ENCODE measurements around the gene ARHGAP9.
"Not testable (repeated sequence)": the region's sequence is repeated elsewhere in the genome, so short reads cannot be mapped to it uniquely, and the experiment has no call there.

ARHGAP9 gene

DNA sequence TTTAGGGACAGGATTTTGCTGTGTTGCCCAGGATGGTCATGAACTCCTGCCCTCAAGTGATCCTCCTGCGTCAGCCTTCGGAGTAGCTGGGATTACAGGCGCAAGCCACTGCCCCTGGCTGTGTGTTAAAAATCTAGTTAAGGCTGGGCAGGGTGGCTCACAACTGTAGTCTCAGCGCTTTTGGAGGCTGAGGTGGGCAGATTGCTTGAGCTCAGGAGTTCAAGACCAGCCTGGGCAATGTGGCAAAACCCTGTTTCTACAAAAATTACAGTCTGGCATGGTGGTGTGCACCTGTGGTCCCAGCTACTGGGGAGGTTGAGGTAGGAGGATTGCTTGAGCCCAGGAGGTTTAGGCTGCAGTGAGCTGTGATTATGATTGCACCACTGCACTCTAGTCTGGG, 31.5 kb upstream of the ARHGAP9 start:
- TF ChIP-seq POLR2AphosphoS5 (IDR thresholded peaks at IDR 0.05; ENCODE audit: low read depth) (no peak), SPI1 (IDR thresholded peaks at IDR 0.05; ENCODE audit: borderline replicate concordance, low read depth) (no peak), GABPA (IDR thresholded peaks at IDR 0.05; ENCODE audit: low read depth) (no peak)
- TF ChIP-seq, protein P1, sequence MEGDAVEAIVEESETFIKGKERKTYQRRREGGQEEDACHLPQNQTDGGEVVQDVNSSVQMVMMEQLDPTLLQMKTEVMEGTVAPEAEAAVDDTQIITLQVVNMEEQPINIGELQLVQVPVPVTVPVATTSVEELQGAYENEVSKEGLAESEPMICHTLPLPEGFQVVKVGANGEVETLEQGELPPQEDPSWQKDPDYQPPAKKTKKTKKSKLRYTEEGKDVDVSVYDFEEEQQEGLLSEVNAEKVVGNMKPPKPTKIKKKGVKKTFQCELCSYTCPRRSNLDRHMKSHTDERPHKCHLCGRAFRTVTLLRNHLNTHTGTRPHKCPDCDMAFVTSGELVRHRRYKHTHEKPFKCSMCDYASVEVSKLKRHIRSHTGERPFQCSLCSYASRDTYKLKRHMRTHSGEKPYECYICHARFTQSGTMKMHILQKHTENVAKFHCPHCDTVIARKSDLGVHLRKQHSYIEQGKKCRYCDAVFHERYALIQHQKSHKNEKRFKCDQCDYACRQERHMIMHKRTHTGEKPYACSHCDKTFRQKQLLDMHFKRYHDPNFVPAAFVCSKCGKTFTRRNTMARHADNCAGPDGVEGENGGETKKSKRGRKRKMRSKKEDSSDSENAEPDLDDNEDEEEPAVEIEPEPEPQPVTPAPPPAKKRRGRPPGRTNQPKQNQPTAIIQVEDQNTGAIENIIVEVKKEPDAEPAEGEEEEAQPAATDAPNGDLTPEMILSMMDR (IDR thresholded peaks at IDR 0.05; ENCODE audit: insufficient read depth, low read length) = no peak
- TF ChIP-seq, protein P2, sequence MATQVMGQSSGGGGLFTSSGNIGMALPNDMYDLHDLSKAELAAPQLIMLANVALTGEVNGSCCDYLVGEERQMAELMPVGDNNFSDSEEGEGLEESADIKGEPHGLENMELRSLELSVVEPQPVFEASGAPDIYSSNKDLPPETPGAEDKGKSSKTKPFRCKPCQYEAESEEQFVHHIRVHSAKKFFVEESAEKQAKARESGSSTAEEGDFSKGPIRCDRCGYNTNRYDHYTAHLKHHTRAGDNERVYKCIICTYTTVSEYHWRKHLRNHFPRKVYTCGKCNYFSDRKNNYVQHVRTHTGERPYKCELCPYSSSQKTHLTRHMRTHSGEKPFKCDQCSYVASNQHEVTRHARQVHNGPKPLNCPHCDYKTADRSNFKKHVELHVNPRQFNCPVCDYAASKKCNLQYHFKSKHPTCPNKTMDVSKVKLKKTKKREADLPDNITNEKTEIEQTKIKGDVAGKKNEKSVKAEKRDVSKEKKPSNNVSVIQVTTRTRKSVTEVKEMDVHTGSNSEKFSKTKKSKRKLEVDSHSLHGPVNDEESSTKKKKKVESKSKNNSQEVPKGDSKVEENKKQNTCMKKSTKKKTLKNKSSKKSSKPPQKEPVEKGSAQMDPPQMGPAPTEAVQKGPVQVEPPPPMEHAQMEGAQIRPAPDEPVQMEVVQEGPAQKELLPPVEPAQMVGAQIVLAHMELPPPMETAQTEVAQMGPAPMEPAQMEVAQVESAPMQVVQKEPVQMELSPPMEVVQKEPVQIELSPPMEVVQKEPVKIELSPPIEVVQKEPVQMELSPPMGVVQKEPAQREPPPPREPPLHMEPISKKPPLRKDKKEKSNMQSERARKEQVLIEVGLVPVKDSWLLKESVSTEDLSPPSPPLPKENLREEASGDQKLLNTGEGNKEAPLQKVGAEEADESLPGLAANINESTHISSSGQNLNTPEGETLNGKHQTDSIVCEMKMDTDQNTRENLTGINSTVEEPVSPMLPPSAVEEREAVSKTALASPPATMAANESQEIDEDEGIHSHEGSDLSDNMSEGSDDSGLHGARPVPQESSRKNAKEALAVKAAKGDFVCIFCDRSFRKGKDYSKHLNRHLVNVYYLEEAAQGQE (IDR thresholded peaks at IDR 0.05; ENCODE audit: insufficient replicate concordance, low read depth) = no peak
- H3K27ac ChIP-seq (replicated peaks) = no peak overlapping the region
- no peaks in the 10 kb centered on the region for H3K27me3 ChIP-seq (ENCODE audit: insufficient read depth, poor library complexity, severe bottlenecking)
- no peak for DNase-seq (ENCODE audit: low read depth in 1 of 2, low spot score in 1 of 2)
- no peak overlapping the region for H3K4me3 ChIP-seq (replicated peaks; ENCODE audit: insufficient read depth, low read length)

DNA sequence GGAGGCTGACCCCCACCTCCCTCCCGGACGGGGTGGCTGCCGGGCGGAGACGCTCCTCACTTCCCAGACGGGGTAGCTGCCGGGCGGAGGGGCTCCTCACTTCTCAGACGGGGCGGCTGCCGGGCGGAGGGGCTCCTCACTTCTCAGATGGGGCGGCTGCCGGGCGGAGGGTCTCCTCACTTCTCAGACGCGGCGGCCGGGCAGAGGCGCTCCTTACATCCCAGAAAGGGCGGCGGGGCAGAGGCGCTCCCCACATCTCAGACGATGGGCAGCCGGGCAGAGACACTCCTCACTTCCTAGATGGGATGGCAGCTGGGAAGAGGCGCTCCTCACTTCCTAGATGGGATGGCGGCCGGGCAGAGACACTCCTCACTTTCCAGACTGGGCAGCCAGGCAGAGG, 28.1 kb upstream of the ARHGAP9 start:
- not testable (repeated sequence) for H3K4me3 ChIP-seq (replicated peaks; ENCODE audit: insufficient read depth, low read length); H3K27ac ChIP-seq (replicated peaks); DNase-seq (ENCODE audit: low read depth in 1 of 2, low spot score in 1 of 2); H3K27me3 ChIP-seq (ENCODE audit: insufficient read depth, poor library complexity, severe bottlenecking)

DNA sequence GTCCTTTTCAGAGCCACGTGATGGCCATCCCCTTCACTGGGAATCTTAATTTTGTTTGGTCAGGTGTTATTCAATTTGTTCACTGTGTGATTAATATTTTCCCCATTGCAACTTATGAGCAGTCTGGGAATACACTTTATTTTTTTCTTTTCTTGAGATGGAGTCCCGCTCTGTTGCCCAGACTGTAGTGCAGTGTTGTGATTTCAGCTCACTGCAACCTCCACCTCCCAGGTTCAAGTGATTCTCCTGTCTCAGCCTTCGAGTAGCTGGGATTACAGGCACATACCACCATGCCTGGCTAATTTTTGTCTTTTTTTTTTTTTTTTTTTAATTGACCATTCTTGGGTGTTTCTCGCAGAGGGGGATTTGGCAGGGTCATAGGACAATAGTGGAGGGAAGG, 26.9 kb upstream of the ARHGAP9 start:
- not testable (repeated sequence) for H3K27ac ChIP-seq (replicated peaks); H3K27me3 ChIP-seq (ENCODE audit: insufficient read depth, poor library complexity, severe bottlenecking); DNase-seq (ENCODE audit: low read depth in 1 of 2, low spot score in 1 of 2); H3K4me3 ChIP-seq (replicated peaks; ENCODE audit: insufficient read depth, low read length)

DNA sequence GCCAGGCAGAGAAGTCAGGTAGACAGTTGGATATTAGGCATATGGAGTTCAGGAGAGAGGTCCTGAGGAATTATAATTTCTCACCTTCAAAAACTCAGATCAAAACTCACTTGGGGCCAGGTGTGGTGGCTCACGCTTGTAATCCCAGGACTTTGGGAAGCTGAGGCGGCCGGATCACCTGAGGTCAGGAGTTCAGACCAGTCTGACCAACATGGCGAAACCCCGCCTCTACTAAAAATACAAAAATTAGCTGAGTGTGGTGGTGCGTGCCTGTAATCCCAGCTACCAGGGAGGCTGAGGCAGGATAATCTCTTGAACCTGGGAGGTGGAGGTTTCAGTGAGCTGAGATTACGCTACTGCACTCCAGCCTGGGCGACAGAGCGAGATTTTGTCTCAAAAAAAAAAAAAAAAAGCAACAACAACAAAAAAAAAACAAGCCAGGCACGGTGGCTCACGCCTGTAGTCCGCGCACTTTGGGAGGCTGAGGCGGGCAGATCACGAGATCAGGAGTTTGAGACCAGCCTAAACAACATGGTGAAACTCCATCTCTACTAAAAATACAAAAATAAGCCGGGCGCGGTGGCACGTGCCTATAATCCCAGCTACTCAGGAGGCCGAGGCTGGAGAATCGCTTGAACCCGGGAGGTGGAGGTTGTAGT, 22.8 kb upstream of the ARHGAP9 start:
- DNase-seq (ENCODE audit: low read depth in 1 of 2, low spot score in 1 of 2); H3K4me3 ChIP-seq (replicated peaks; ENCODE audit: insufficient read depth, low read length); H3K27me3 ChIP-seq (ENCODE audit: insufficient read depth, poor library complexity, severe bottlenecking); H3K27ac ChIP-seq (replicated peaks): not testable (repeated sequence)

DNA sequence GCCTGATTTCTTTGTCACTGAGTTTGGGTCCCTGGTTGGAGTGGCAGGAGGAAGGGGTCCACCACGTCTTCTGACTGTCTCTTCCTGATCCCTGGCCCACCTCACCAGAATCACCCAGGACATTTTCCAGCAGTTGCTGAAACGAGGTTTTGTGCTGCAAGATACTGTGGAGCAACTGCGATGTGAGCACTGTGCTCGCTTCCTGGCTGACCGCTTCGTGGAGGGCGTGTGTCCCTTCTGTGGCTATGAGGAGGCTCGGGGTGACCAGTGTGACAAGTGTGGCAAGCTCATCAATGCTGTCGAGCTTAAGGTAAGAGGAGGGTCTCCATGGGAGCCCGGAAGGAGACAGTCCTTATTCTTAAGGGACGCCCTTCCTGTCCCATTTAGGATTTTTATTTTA, 20.5 kb upstream of the ARHGAP9 start:
- no peak overlapping the region for H3K27ac ChIP-seq (replicated peaks)
- H3K4me3 ChIP-seq (replicated peaks; ENCODE audit: insufficient read depth, low read length) = no peak overlapping the region
- no peak for TF ChIP-seq POLR2AphosphoS5 (IDR thresholded peaks at IDR 0.05; ENCODE audit: low read depth)
- no peak for TF ChIP-seq GABPA (IDR thresholded peaks at IDR 0.05; ENCODE audit: low read depth)
- TF ChIP-seq SPI1 (IDR thresholded peaks at IDR 0.05; ENCODE audit: borderline replicate concordance, low read depth) = no peak
- TF ChIP-seq, protein P1 (IDR thresholded peaks at IDR 0.05; ENCODE audit: insufficient read depth, low read length) = no peak
- TF ChIP-seq, protein P2 (IDR thresholded peaks at IDR 0.05; ENCODE audit: insufficient replicate concordance, low read depth) = no peak
- no peak for DNase-seq (ENCODE audit: low read depth in 1 of 2, low spot score in 1 of 2)
- H3K27me3 ChIP-seq (ENCODE audit: insufficient read depth, poor library complexity, severe bottlenecking) = no peaks in the 10 kb centered on the region
